ENCODE measurements around the gene TMEM123.
A peak's percentile ranks its signal among the peaks of the same experiment; 100 is the strongest.

TMEM123 gene

GRCh38 chr11:102357116-102357515 is 95.4 kb downstream of the TMEM123 start:
- DNase-seq: no peak

GRCh38 chr11:102347462-102348370 is 104.8 kb downstream of the TMEM123 start:
- DNase-seq: peak; percentile 39

GRCh38 chr11:102346748-102347461 is 105.7 kb downstream of the TMEM123 start, which contains the start of gene BIRC2:
Gene BIRC2 (plus strand): TSS chr11:102347214. CDS start chr11:102349855, 2,641 bp downstream.
- DNase-seq: peak; percentile 94

GRCh38 chr11:102346456-102346747 is 106.2 kb downstream of the TMEM123 start:
- no peak for DNase-seq

Data from CD4-positive, alpha-beta T cell treated with Interleukin-4 for 4 hours (primary cell).